GOT3 (cell line): ENCODE data around the gene RNASE13.
"Not testable (repeated sequence)": the region's sequence is repeated elsewhere in the genome, so short reads cannot be mapped to it uniquely, and the experiment has no call there.

Source experiments
- DNase-seq: peaks from one replicate; lab custom pipeline; 2025; ENCODE audit warnings: mixed read lengths; lab: John Stamatoyannopoulos, UW

Gene RNASE13

GRCh38 chr14:20988717-20989470 lies 45.7 kb downstream of the RNASE13 start:
- DNase-seq, result no peak

GRCh38 chr14:20986811-20987210 lies 47.8 kb downstream of the RNASE13 start:
- DNase-seq, result no peak

DNA sequence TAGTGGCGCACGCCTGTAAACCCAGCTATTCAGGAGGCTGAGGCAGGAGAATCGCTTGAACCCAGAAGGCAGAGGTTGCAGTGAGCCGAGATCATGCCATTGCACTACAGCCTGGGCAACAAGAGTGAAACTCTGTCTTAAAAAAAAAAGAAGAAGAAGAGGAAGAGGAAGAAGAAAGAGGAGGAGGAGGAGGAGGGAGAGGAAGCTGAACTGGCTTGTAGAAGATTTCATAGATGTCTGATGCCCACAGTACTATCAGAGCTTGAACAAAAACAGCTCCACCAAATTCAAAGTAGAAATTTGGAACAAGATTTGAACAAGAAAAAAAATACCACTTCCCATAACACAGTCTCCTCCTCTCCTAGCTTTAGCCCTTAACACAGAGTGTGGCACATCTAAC lies 49.0 kb downstream of the RNASE13 start:
- not testable (repeated sequence) for DNase-seq
